C1 segment of cervical spinal cord (tissue), 14 donors: Measurements from ENCODE around the gene ZXDC.

Source experiments
- DNase-seq, 14 donors: peaks; one replicate each; lab custom pipeline; 2025; lab: John Stamatoyannopoulos, UW

The ZXDC gene

DNA sequence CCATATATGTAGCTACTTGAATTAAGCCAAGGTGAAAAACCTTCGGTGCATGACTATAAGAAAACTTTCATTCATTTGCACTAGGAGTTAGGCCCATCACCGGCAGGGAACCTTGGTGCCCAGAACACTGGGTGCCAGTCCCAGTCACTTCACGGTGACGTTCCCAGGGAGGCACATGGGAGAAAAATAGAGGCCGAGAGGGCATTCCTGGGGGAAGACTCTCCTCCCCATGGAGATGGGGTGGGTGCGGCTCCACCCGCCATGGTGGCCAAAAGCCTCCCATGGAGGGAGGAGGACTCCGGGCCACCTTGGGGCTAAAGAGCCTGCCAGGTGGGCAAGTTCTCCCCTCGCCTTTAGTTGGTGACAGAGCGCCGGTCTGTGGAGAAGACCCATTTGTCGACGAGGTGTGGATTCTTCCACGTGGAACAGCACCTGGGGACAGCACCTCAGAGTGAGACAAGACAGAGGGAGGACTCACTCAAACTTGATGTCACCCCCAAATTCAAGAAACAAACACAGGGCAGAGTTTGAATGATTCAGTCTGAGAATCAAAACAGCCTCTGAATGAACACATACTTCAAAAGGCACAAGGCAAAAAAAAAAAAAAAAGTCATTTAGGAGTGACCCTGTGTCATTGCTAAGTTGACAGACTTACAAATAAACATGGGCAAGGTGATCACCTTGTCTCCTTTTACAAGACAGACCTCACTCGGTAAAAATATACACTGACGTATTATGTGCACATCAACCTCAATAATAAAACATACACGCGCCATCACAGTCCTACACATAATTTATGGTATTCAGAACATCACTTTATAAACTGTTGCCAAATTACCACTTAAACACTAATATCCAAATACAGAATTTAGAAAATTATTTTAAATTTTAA lies 38.6 kb downstream of the ZXDC start:
- DNase-seq: no peak

DNA sequence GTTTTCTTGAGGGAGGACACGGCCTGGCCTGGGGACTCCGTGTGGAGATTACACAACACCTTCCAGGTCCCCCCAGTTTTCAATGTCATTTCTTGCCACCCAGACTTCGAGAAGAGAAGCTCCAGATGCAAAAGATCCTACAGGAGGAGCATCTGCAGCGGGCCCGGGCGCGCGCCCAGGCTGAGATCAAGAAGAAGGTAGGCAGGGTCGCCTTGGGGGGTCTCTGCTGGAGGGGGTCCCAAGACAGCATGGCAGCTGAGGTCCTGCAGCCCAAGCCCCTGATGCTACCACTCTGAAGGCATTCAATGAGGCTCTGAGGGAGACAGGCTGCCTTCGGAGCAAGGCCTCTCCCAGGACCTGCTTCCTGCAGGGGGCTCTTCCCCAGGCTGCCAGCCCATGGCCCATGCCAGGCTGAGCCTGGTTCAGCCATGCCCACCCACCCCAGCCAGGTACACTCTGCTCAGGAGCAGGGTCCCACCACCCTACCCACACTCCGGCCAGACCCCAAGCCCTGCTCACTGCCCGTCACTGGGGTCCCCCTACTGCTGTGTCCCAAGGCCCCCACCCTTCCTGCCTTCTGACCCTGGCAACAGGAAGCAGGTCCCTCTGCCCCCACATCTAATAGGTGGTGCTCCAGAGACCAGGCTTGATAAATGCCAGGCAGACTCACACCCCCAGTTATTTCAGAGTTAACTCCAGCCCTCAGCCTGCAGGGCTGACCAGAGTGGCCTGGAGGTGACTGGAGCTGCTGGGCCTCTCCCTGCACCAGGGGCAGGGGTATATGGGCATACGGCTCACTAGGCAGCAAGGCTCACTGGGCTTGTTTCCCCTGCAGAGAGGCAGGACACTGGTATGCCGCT lies 40.0 kb downstream of the ZXDC start:
- no peak for DNase-seq

DNA sequence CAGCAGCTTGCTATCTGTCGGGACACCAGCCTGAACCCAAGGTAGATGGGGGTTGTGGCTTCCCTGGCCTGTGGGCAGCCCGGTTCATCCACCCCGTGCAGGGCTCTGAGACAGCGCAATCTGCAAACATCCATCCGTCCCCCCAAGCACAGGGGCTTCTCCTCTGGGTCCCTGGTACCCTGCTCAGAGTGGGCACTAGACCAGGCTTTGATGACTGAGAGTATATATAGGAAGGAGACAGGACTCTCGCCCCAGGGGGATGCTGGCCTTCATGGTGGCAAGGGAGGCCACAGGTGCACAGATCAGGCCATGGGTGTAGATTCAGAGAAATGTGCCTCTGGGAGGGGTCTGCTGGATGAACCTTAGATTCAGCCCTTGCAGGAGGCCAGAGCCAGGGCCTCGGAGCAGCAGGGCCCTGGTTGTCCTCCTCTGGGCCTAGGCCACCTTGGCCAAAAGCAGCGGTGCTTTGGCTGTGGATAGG lies 40.7 kb downstream of the ZXDC start:
- no peak for DNase-seq

DNA sequence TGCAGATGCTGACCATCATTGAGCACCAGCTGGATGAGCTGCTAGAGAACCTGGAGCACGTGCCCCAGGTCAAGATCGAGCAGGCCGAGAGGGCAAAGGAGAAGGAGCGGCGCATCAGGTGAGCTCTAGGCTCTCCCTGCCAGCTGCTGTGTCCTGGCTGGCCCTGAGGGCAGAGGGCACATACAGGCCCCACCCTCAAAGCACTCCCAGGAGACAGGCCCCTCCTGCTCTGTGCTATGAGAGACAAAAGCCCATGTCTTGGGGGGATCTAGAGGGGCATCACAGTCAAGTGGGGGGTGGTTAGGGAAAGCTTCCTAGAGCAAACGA lies 41.5 kb downstream of the ZXDC start:
- DNase-seq: no peak

- peak in 1 of 14 donors; percentile 4 for DNase-seq
These were observed 42.0 kb downstream of the ZXDC start for GRCh38 chr3:126433496-126434263.

DNA sequence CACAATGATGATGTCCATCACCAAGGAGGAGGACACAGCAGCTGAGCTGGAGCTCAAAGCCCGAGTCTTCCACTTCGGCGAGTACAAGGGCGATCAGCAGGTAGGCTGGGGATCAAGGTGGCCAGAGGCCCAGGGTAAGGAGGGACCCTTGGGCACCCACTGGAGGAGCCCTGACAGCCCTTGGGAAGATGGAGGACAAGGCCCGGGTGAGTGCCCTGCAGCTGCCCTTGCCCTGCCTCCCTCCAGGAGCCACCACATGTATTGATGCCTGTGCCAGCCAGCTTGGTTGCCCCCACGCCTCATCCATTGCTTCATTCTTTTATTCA lies 42.6 kb downstream of the ZXDC start:
- no peak for DNase-seq

- no peak for DNase-seq
These were observed 43.2 kb downstream of the ZXDC start for GRCh38 chr3:126432361-126433104.

- no peak for DNase-seq
These were observed 44.6 kb downstream of the ZXDC start for GRCh38 chr3:126431103-126431534.

- DNase-seq: no peak
These were observed 50.9 kb downstream of the ZXDC start for GRCh38 chr3:126424751-126425150.

DNA sequence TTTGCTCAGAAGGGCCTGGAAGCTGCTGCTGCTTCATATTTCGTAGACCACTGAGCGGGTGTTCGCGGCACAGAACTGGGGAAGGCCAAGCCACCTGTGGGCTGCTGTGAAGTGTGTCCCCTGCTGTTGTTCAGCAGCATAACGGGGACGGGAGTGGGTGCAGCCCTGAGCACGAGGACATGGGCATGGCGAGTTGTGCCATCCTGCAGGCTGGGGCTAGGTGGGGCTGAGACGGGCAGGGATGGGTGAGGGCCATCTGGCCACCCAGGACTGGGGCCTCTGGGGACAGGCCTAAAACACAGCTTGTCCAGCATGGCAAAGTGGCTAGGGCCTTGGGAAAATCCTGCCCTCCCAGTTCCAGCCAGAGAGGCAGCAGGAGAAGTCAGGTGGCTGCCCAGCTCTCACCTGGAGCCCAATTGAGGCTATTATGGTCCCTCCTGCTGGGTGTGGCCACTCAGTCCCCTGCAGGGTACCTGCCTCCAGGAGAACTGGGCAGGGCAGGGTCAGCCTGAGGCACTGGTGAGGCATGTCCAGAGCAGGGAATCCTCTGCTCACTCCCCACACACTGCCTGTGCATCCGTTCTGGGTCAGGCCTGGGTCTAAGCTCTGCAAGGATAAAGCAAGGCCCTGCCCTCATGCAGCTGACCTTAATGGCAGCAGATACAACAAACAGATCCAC lies 51.5 kb downstream of the ZXDC start:
- DNase-seq: no peak

- no peak for DNase-seq
These were observed 52.3 kb downstream of the ZXDC start for GRCh38 chr3:126423191-126424038.

DNA sequence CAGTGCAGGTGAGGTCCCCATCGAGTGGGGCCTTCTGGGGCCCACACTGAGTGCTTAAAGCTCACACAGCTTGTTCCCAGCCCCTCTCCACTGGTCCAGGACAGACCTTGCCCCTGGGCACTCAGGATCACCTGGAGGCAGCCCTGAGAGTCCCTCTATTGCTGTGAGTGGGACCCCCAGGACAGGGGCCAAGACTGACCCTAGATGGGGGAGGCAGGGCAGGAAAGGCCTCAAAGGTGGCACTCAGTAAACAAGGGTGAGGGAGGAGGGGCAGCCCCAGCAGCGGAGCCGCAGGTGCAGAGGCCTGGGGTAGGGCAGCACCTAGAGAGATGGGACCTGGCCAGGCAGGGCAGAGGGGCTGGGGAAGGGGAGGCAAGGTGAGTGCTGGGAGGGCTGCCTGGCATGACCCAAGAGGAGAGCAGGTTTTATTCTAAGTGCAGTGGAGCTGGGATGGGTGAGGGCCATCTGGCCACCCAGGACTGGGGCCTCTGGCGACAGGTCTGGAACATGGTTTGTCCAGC lies 53.1 kb downstream of the ZXDC start:
- DNase-seq: no peak

DNA sequence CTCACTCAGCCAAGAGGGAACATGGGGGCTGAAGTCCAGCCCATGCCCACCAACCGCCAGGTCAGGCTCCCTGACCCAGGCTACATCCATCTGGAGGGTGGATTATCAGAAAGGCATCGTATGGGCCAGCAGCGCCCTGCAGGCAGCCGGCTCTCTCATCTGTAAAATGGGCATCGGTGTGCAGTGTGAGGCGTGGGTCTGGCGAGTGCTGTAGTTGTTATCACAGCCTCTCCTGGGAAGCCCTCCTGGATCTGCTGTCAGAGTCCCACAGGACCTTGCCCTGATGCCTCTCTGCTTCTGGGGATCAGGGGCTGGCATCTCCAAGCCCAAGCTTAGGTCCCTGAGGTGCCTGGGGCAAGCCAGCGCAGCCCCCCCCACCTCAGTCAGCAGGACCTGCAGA lies 53.6 kb downstream of the ZXDC start:
- DNase-seq: no peak

GRCh38 chr3:126421573-126422119 lies 54.0 kb downstream of the ZXDC start:
- DNase-seq: no peak

DNA sequence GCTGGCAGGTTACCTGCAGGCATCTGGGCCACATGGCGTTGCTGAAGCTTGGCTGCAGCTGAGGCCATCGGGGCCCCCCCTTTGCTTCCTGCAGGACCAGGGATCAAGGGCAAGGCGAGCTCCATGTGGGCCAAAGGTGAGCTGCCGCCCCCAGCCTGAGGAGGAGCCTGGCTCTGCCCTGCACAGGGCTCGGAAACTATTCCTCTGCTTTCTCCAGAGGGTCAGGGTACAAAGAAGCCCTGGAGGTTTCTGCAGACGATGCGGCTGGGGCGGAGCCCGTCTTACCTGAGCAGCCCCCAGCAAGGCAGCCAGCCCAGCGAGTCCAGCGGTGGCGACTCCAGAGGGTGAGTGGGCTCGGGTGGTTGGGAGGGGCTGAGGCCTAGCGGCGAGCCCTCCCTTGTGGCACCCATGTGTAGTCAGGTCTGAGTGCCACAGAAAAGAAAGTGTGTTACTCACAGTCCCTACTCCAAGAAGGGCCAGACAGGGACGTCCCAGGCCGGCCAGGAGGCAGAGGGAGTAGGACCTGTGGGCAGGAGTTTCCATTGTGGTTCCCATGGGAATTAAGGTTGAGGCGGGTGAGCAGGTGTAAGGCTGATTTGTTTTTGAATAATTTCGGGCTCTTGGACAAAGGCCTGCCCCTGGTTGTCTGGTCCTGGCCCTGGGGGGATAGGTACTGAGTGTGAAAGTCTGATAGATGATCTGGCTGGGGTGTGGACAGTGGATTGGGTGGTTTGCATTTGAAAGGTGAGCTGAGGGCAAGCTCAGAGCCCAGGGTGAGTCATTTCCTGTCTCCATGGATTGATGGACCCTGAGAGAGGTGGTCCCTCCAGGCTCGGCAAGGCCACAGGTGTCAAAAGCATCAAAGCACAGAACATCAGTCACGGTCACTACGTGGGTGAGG lies 55.6 kb downstream of the ZXDC start:
- no peak for DNase-seq

DNA sequence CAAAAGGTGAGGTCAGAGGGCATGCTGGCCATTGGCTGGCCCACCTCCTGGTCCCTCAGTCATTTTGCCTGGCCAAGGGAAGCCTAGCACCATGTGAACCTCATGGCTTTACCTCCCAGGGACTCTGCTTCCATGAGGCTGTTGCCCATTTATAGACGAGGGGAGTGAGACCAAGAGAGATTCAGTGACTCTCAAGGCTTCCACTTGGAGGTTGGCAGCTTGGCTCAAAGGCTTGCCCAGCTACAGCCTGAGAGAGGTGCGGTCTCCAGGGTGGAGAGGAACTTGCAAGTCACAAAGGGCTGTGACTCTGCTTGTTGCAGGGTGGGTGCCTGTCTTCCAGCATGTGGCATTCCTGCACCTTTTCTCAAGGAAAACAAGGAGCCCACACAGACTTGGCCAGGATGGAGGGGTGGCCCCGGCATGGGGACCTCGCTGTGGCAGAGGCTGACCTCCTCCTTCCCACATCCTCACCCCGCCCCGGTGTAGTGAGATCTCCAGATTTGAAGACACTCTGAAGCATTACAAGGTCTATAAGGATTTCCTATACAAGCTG lies 56.5 kb downstream of the ZXDC start:
- no peak for DNase-seq

- no peak for DNase-seq
These were observed 57.0 kb downstream of the ZXDC start for GRCh38 chr3:126418661-126419131.
